HAP-1 (cell line): Measurements from ENCODE around the gene MATCAP1.

Source experiments
- DNase-seq, 2 experiments: peaks; one replicate each; pipeline ENCODE4 v3.0.0-alpha.2; 2016 to 2020; ENCODE audit warnings: low spot score in 2 of 2
- H3K27me3 ChIP-seq: fragments of 250-450 bp; sonication (Bioruptor Pico); 2 replicates; pipeline ENCODE4 v1.5.1; 2020; ENCODE audit warnings: low read depth, mild to moderate bottlenecking, moderate library complexity
- H3K36me3 ChIP-seq: fragments of 250-450 bp; sonication (Bioruptor Pico); replicated peaks from 2 replicates; pipeline ENCODE4 v1.5.1; 2020; ENCODE audit warnings: mild to moderate bottlenecking
- H3K4me1 ChIP-seq: fragments of 250-450 bp; sonication (Bioruptor Pico); 2 replicates; pipeline ENCODE4 v1.5.1; 2020; ENCODE audit warnings: mild to moderate bottlenecking
- H3K4me3 ChIP-seq: fragments of 250-450 bp; sonication (Bioruptor Pico); 2 replicates; pipeline ENCODE4 v1.5.1; 2020; ENCODE audit warnings: mild to moderate bottlenecking, moderate library complexity
- H3K9me3 ChIP-seq: fragments of 250-450 bp; sonication (Bioruptor Pico); 2 replicates; pipeline ENCODE4 v1.5.1; 2020; ENCODE audit warnings: mild to moderate bottlenecking, moderate library complexity
- in situ Hi-C: fragments of 300-500 bp; cut with MboI; formaldehyde crosslinking; loops from 3 replicates; pipeline ENCODE4 v1.14.3; 2020; ENCODE audit warnings: low sequenced_read_pairs, inconsistent platforms, mixed read lengths

The MATCAP1 gene

DNA sequence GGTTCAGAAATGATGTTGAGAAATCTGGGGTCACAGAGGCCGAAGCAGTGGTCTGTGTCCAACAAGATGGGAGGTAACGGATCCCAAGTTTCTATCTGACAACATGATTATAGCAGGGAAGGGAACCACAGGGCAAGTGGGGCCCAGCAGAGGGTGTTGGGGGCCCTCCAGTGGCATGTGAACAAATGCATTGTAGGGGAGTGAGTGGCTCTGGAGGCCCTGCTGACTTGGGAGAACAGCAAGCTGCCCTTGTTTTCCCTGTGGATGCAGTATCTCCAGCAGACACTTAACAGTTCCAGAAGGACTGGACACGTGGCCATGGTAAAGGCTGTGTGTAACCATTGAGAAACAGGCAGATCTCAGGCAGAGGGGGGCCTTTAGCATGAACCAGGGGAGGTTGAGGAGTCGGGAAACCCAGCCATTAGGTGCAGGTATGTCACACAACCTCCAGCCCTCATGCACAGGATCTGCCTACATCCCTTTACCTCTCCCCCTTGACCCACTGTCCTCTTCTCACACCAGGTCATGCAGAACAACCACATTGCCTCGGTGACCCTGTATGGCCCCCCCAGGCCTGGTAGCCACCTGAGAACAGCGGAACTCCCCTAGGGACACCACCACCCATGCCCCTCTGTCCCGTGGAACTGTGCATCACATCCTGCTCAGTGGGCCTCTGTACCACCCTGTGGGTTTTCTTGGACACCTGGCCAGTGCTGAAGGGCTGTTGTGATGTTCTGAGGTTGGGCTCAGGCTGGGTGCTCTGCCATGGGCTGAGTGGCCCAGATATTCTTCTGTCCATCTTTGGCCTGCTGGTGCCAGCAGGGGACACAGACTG lies 37.0 kb downstream of the MATCAP1 start:
- H3K4me3 ChIP-seq, result no peak overlapping the region
- no peaks in the 10 kb centered on the region for H3K27me3 ChIP-seq
- peaks cover 66% of the 10 kb centered on the region for H3K36me3 ChIP-seq
- H3K9me3 ChIP-seq, result no peaks in the 10 kb centered on the region
- no peak for DNase-seq
- in situ Hi-C loops, result no loop called here
- H3K4me1 ChIP-seq, result no peaks in the 10 kb centered on the region

GRCh38 chr16:67145746-67146145 lies 38.0 kb downstream of the MATCAP1 start:
- in situ Hi-C loops, result no loop called here
- Histone ChIP-seq H3K9me3 (no peaks in the 10 kb centered on the region), H3K4me1 (no peaks in the 10 kb centered on the region), H3K27me3 (no peaks in the 10 kb centered on the region), H3K36me3 (peaks cover 76% of the 10 kb centered on the region), H3K4me3 (no peak overlapping the region)
- DNase-seq, result no peak

DNA sequence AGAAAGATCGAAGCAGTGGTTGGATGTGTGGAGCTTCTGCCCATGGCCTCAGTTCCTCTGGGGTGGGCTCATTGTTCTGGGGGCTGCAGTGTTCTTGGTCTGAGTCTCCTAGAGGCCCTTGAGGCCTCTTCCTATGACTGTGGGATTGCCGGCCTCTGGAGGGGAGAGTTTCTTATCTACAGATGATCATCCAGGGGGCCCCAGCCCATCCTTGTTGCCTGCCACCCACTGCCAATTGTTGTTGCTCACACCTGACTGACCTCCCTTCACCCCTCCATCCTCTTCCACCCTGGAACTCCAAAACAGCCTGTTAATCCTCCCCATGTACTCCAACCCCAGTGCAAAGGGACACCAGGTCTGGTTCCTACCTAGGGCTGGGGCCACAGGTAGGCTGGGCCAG lies 38.8 kb downstream of the MATCAP1 start:
- in situ Hi-C loops, result no loop called here
- DNase-seq, result no peak
- Histone ChIP-seq H3K36me3 (peaks cover 80% of the 10 kb centered on the region), H3K4me3 (no peak overlapping the region), H3K27me3 (no peaks in the 10 kb centered on the region), H3K9me3 (no peaks in the 10 kb centered on the region), H3K4me1 (no peaks in the 10 kb centered on the region)

DNA sequence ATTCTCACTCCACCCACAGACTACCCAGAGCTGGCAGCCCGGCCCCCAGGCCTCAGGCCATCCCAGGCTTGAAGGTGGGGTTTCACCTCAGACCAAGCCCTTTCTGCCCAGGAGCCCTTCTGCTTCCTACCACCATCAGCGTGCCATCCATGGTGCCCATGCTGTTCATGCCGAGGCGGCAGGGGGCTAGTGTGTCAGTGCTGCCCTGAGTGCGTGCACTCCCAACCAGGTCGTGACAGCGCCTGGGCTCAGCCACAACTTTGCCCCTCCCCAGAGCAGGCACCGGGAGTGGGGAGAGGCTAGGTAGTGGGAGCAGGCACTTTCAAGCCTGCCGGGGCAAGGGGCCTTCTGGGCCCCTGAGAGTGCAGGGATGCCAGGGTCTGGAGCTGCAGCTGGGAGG lies 41.4 kb downstream of the MATCAP1 start:
- H3K36me3 ChIP-seq, result peaks cover 75% of the 10 kb centered on the region
- no peak overlapping the region for H3K4me3 ChIP-seq
- in situ Hi-C loops, result no loop called here
- DNase-seq, result no peak
- no peaks in the 10 kb centered on the region for H3K27me3 ChIP-seq
- no peaks in the 10 kb centered on the region for H3K9me3 ChIP-seq
- no peaks in the 10 kb centered on the region for H3K4me1 ChIP-seq

GRCh38 chr16:67141391-67141790 lies 42.4 kb downstream of the MATCAP1 start:
- peaks cover 72% of the 10 kb centered on the region for H3K36me3 ChIP-seq
- DNase-seq, result no peak
- in situ Hi-C loops, result no loop called here
- H3K27me3 ChIP-seq, result no peaks in the 10 kb centered on the region
- no peaks in the 10 kb centered on the region for H3K4me1 ChIP-seq
- no peaks in the 10 kb centered on the region for H3K9me3 ChIP-seq
- no peak overlapping the region for H3K4me3 ChIP-seq

DNA sequence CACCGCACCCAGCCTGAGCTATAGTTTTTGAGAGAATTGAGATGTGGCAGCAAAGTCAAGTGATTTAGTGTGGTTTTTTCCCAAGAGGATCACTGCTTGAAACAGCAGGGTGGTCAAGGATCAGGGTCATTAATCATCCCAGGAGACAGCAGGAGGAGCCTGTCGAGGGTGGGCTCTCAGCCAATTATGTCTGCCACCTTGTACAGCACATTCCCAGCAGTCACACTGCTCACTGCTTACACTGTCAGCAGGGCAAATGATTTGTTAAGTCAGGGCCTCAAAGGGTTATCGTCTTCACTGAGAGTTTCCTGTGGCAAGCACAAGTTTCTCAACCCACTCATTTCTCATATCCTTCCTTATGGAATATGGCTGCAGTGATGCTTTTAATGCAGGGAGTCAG lies 46.2 kb downstream of the MATCAP1 start:
- in situ Hi-C loops, result no loop called here
- no peaks in the 10 kb centered on the region for H3K4me1 ChIP-seq
- H3K4me3 ChIP-seq, result no peak overlapping the region
- DNase-seq, result no peak
- H3K9me3 ChIP-seq, result no peaks in the 10 kb centered on the region
- H3K36me3 ChIP-seq, result peaks cover 63% of the 10 kb centered on the region
- H3K27me3 ChIP-seq, result no peaks in the 10 kb centered on the region

DNA sequence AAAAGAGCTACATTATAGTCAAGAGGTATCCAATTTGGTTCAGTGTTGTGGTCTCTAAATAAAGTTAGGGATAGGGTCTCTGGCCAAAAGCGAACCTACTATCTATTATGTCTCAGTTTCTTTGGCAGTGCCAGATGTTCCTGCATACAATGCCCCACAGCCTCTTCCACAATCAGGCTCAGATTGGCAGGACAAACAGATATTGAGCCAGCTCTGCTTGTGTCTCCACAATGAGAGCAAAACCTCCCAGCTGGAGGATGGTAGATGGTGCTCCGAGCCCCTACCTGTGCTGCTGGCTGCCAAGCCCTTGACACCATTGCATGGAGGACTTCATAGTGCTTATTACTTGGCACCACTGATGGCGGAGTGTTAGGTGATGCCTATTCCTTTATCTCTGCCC lies 54.3 kb downstream of the MATCAP1 start:
- no peaks in the 10 kb centered on the region for H3K9me3 ChIP-seq
- H3K27me3 ChIP-seq, result no peaks in the 10 kb centered on the region
- in situ Hi-C loops, result no loop called here
- H3K4me1 ChIP-seq, result no peaks in the 10 kb centered on the region
- DNase-seq, result no peak
- no peak overlapping the region for H3K4me3 ChIP-seq
- H3K36me3 ChIP-seq, result peaks cover 33% of the 10 kb centered on the region

GRCh38 chr16:67128887-67129286 lies 54.9 kb downstream of the MATCAP1 start:
- Histone ChIP-seq H3K27me3 (no peaks in the 10 kb centered on the region), H3K4me1 (no peaks in the 10 kb centered on the region), H3K4me3 (no peak overlapping the region), H3K9me3 (no peaks in the 10 kb centered on the region), H3K36me3 (peaks cover 32% of the 10 kb centered on the region)
- no peak for DNase-seq
- in situ Hi-C loops, result no loop called here

DNA sequence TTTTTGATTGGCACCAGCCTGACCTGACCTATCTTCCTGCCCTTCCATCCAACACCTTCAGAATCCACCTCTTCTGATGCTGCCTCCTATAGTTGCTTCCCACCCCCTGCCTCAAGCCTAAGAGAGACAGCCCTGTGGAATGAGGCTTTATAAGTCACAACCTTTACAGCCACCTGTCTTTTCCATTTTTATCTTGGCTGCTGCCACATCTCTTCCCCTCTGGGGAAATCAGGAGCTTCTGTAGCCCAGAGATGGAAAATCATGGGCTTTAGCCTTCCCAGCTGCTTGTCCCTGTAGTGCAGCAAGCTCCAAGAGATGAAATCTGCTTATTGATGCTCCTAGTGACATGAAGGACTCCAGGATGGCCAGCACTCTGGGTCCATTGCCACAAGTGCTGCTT lies 55.3 kb downstream of the MATCAP1 start:
- no peak for DNase-seq
- no peak overlapping the region for H3K4me3 ChIP-seq
- H3K4me1 ChIP-seq, result no peaks in the 10 kb centered on the region
- in situ Hi-C loops, result no loop called here
- peaks cover 32% of the 10 kb centered on the region for H3K36me3 ChIP-seq
- no peaks in the 10 kb centered on the region for H3K27me3 ChIP-seq
- H3K9me3 ChIP-seq, result no peaks in the 10 kb centered on the region
